ENCODE measurements around the gene ANKRD13A. TPM values are rescaled to one million over a fixed set of nuclear protein-coding genes. Genes with fewer than 3 reads are reported as not detected.

The ANKRD13A gene
- total and polyA plus RNA-seq, 2 of the 8 experiments (the other 6 are each of a cell fraction or from before 2014, with no cell fraction given): 16.8 to 21.4 TPM

- no peak for TF ChIP-seq CBX8 (IDR thresholded peaks at IDR 0.05; ENCODE audit: borderline replicate concordance, low read depth, low read length)
- no peak for TF ChIP-seq TEAD4 (IDR thresholded peaks at IDR 0.05; ENCODE audit: low read depth, low read length)
- TF ChIP-seq E2F6 (IDR thresholded peaks at IDR 0.05): no peak
- TF ChIP-seq PHF8 (conservative IDR thresholded peaks at IDR 0.05; ENCODE audit: low read depth, low read length): no peak
- TF ChIP-seq GABPA (IDR thresholded peaks at IDR 0.05; ENCODE audit: borderline replicate concordance, insufficient read depth, low read length): no peak
- TF ChIP-seq RNF2 (IDR thresholded peaks at IDR 0.05; ENCODE audit: borderline replicate concordance, low read depth, low read length, missing control alignments, poor library complexity, severe bottlenecking): no peak
Measured at GRCh38 chr12:109963743-109964429, 35.3 kb upstream of the ANKRD13A start (continued).

Measured in H1 (cell line).